Fibroblast of skin of right biceps (primary cell): ENCODE measurements around the gene KLHL6.
"Not testable (repeated sequence)": the region's sequence is repeated elsewhere in the genome, so short reads cannot be mapped to it uniquely, and the experiment has no call there.

Experiments
- DNase-seq: peaks from one replicate; pipeline ENCODE4 v3.0.0-alpha.2; 2013

The KLHL6 gene

GRCh38 chr3:183529185-183529584 lies 26.3 kb downstream of the KLHL6 start:
- DNase-seq: no peak

GRCh38 chr3:183528758-183529157 lies 26.7 kb downstream of the KLHL6 start:
- not testable (repeated sequence) for DNase-seq

DNA sequence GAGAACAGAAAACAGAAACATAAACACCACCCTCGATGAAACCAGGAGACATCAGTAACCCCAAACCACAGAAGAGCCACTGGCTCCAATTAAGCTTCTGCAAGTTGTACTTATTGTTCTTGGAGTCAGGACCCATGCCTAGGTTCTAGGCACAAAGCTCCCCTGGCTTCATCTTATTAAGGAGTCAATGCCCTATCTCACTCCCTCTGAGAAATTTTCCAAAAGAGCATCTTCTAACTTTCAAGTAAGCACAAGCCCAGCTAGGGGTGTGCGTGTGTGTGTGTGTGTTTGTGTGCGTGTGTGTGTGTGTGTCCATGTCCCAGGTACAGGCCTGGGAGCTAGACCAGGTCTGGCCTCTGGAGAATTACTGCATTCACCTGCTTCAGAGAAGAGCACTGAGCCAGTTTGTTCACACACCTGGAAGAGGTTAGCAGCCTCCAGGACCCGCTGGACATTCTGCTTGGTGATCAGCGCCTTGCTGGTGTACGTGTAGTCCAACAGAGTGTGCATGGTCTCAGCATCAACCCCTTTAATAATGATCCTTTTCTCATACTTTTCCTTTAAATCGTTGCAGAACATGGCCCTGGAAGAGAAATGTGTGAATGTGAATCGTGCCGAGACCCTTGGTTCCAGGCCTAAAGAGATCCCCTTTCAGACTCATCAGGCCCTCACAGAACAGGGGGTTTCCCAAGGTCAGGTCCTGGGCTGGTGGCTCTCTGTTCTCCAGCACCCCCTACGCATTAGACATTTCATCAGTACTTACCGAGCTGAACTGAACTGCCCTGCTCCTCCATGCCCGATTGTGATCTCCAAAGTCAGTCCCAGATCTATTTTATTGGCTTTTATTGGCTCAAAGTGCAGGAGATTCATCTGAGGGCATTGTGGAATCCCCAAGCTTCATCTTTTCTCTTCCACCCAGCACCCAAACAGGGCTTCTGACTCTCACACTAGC lies 27.8 kb downstream of the KLHL6 start:
- no peak for DNase-seq

GRCh38 chr3:183526838-183527427 lies 28.6 kb downstream of the KLHL6 start:
- no peak for DNase-seq

GRCh38 chr3:183524476-183524875 lies 31.0 kb downstream of the KLHL6 start:
- no peak for DNase-seq

DNA sequence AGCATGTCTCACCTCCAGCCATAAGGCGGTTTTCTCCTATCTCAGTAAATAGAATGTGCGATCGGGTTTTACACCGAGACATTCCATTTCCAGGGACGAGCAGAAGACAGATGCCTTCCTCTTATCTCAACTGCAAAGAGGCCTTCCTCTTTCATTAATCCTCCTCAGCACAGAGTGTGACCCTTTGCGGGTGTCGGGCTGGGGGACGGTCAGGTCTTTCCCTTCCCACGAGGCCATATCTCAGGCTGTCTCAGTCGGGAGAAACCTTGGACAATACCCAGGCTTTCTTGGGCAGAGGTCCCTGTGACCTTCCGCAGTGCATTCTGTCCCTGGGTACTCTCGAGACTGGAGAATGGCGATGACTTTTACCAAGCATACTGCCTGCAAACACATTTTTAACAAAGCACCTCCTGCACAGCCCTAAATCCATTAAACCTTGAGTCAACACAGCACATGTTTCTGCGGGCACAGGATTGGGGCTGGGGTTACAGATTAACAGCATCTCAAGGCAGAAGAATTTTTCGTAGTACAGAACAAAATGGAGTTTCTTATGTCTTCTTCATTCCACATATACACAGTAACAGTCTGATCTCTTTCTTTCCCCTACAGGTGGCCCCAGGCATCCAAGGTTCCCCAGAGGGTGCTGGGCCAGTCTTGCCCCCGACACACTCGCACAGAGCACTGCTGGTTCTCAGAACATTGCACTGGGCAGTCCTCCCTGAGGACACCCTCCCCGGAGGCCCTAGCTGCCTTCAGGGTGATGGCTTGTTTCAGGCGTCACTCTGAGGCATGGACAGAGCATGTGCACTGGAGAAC lies 34.6 kb downstream of the KLHL6 start:
- not testable (repeated sequence) for DNase-seq

DNA sequence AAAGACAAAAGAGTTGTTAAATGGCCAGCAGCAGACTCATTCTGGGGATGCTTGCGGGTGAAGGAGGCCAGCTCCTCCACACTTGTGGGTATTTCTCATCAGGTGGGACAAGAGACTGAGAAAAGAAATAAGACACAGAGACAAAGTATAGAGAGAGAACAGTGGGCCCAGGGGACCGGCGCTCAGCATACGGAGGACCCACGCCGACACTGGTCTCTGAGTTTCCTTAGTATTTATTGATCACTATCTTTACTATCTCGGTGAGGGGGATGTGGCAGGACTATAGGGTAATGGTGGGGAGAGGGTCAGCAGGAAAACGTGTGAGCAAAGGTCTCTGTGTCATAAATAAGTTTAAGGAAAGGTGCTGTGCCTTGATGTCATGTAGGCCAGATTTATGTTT lies 35.2 kb downstream of the KLHL6 start:
- DNase-seq: not testable (repeated sequence)

DNA sequence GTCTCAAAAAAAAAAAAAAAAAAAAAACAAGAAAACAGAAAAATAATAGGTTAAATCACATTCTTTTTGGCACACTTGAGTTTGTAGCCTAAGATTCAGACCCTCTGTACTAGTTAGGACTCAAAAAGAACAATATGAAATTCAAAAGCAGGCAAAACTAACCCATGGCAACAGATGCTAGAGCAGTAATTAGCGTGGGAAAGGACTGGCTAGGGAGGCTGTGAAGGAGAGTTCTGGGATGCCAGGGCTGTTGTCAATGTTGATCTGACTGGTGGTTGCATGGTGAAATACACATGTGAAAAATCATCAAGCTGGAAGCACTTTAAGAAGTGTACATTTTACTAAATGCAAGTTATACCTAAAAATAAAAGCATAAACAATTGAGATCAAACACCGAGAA lies 35.6 kb downstream of the KLHL6 start:
- DNase-seq: no peak

- DNase-seq: no peak
Observed at GRCh38 chr3:183518491-183519251, 36.8 kb downstream of the KLHL6 start.

GRCh38 chr3:183517607-183518006 lies 37.9 kb downstream of the KLHL6 start:
- no peak for DNase-seq

GRCh38 chr3:183515968-183516851 lies 39.3 kb downstream of the KLHL6 start:
- no peak for DNase-seq

DNA sequence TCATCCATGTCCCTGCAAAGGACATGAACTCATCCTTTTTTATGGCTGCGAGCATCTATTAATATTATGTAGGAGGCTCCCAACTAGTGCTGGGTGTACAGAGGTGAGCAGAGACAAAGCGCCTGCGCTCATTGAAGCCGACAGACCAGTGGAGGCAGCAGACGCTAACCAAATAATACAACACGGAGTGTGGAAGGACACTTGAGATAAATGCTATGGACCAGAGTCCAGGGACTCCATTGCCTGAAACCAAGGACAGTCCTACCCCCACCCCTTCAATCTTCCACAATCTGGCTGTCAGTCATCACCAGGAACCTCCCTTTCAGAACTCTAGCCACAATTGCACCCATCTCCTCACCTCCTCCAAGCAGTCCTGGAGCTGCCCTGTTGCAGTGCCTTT lies 41.5 kb downstream of the KLHL6 start:
- no peak for DNase-seq

GRCh38 chr3:183513046-183513706 lies 42.3 kb downstream of the KLHL6 start:
- DNase-seq: no peak

DNA sequence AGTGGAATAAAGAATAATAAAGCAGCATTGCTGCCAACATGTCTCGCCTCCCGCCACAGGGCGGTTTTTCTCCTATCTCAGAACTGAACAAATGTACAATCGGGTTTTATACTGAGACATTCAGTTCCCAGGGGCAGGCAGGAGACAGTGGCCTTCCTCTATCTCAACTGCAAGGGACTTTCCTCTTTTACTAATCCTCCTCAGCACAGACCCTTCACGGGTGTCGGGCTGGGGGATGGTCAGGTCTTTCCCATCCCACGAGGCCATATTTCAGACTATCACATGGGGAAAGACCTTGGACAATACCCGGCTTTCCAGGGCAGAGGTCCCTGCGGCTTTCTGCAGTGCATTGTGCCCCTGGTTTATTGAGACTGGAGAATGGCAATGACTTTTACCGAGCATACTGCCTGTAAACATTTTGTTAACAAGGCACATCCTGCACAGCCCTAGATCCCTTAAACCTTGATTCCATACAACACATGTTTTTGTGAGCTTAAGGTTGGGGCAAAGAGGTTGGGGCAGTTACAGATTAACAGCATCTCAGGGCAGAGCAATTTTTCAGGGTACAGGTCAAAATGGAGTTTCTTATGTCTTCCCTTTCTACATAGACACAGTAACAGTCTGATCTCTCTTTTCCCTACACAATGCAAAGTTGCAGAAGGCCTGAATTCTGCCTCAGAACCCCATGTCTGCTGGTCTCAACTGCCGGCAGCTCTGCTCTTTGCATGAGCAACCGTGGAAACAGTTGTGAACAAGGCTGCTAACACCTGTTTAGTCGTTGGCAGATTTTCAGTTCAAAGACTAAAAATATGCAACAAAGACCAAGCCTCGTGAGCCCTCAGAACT lies 44.0 kb downstream of the KLHL6 start:
- not testable (repeated sequence) for DNase-seq

- DNase-seq: no peak
Observed at GRCh38 chr3:183508821-183509220, 46.7 kb downstream of the KLHL6 start.

DNA sequence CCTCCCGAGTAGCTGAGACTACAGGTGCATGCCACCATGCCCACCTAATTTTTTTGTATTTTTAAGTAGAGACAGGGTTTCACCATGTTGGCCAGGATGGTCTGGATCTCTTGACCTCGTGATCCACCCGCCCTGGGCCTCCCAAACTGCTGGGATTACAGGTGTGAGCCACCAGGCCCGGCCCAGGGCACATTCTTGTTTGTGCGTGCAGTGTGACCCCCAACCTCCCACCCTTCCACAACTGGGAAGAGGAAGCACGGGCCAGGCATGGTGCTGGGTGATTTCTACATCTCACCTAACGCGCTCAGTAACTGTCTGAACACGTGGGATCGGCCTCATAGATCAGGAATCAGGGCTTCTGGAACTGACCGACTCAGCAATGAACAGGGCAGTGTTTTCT lies 48.0 kb downstream of the KLHL6 start:
- no peak for DNase-seq

DNA sequence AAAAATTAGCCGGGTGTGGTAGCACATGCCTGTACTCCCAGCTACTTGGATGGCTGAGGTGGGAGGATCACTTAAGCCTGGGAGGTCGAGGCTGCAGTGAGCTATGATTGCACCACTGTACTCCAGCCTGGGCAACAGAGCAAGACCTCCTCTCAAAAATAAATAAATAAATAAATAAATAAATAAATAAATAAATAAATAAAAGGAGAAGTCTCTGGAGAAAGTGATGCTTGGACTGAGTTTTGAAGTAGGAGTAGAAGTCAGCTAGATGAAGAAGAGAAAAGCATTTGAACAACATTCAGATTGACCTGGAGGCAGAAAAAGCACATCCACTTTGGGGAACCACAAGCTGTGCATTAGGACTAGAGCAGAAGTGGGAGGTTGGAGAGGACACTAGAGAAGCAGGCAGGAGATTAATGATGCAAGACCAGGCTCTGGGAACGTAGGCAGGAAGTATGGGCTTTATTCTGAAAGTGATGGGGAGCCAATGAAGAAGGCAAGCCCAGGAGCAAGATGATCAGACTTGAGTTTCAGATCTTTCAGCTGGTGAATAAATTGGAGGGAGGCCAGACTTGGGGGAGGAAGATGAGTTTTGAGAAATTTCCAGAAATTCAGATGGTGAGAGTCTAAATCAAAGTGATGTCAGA lies 48.7 kb downstream of the KLHL6 start:
- DNase-seq: no peak

DNA sequence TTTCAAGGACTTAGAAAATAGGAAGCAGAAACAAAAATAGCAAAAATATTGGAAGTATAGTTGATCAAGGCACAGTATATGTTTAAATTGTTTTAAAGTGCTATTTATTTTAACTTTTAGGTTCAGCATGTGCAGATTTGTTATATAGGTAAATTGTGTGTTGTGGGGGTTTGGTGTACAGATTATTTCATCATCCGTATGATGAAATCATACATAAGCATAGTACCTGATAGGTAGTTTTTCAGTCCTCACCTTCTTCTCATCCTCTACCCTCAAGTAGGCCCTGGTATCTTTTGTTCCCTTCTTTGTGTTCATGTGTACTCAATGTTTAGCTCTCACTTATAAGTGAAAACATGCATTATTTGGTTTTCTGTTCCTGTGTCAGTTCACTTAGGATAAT lies 50.9 kb downstream of the KLHL6 start:
- DNase-seq: no peak

GRCh38 chr3:183503746-183504145 lies 51.8 kb downstream of the KLHL6 start:
- DNase-seq: no peak
